Brain microvascular endothelial cell (primary cell): ENCODE measurements around the gene DYNLT1.

ENCODE experiments used
- DNase-seq: peaks from one replicate; pipeline ENCODE4 v3.0.0-alpha.2; 2020
- H3K27ac ChIP-seq: fragments of 250-450 bp; sonication (Bioruptor Pico); 2 replicates; pipeline ENCODE4 v1.5.1; 2020; ENCODE audit warnings: mild to moderate bottlenecking, moderate library complexity
- H3K27me3 ChIP-seq: fragments of 250-450 bp; sonication (Bioruptor Pico); replicated peaks from 2 replicates; pipeline ENCODE4 v1.5.1; 2020; ENCODE audit warnings: mild to moderate bottlenecking
- H3K36me3 ChIP-seq: fragments of 250-450 bp; sonication (Bioruptor Pico); replicated peaks from 2 replicates; pipeline ENCODE4 v1.5.1; 2020; ENCODE audit warnings: mild to moderate bottlenecking
- H3K4me3 ChIP-seq: 2 replicates; pipeline ENCODE4 v1.5.1; 2011; ENCODE audit warnings: low read depth, mild to moderate bottlenecking, control low read depth, low read length, moderate library complexity
- in situ Hi-C: cut with HindIII; loops from 2 replicates; pipeline ENCODE4 v1.10.0; 2017; ENCODE audit warnings: low sequenced_read_pairs, low pct_ligation_motif_present
- TF ChIP-seq, protein P1 (sequence below): IDR thresholded peaks from 2 replicates; pipeline ENCODE4 v1.5.1; 2011; ENCODE audit warnings: low read depth, mild to moderate bottlenecking, moderate library complexity, low read length, control low read depth, inconsistent platforms; ENCODE audit errors: missing control alignments

The DYNLT1 gene

DNA sequence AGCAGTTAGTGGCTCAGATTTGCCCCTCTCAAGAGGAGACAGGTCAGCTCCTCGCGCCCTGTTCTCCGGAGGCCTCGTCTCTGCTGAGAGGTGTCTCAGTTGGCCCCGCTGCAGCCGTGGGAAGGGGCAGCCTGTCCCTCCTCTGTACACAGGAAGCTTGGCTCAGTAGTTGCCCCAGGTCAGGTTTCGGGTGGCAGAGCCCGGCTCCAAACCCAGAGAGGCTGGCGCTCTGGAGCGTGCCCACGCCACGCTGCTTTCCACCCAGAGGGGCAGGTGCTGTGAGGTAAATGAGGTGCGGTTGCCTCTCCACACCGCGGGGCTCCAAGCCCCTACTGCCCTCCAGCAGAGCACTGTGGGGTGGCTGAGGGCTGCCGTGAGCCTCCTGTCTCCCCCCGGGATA lies 16.0 kb downstream of the DYNLT1 start:
- H3K36me3 ChIP-seq: peaks cover 38% of the 10 kb centered on the region
- no peak overlapping the region for H3K4me3 ChIP-seq
- no peak for DNase-seq
- TF ChIP-seq, protein P1, sequence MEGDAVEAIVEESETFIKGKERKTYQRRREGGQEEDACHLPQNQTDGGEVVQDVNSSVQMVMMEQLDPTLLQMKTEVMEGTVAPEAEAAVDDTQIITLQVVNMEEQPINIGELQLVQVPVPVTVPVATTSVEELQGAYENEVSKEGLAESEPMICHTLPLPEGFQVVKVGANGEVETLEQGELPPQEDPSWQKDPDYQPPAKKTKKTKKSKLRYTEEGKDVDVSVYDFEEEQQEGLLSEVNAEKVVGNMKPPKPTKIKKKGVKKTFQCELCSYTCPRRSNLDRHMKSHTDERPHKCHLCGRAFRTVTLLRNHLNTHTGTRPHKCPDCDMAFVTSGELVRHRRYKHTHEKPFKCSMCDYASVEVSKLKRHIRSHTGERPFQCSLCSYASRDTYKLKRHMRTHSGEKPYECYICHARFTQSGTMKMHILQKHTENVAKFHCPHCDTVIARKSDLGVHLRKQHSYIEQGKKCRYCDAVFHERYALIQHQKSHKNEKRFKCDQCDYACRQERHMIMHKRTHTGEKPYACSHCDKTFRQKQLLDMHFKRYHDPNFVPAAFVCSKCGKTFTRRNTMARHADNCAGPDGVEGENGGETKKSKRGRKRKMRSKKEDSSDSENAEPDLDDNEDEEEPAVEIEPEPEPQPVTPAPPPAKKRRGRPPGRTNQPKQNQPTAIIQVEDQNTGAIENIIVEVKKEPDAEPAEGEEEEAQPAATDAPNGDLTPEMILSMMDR: no peak
- no peak overlapping the region for H3K27ac ChIP-seq
- H3K27me3 ChIP-seq: no peaks in the 10 kb centered on the region
- in situ Hi-C loops: no loop called here

- TF ChIP-seq, protein P1: no peak
- Histone ChIP-seq H3K36me3 (peaks cover 34% of the 10 kb centered on the region), H3K4me3 (no peak overlapping the region), H3K27me3 (no peaks in the 10 kb centered on the region), H3K27ac (no peak overlapping the region)
- no peak for DNase-seq
- in situ Hi-C loops: no loop called here
These were observed 16.7 kb downstream of the DYNLT1 start for GRCh38 chr6:158627940-158628211.

DNA sequence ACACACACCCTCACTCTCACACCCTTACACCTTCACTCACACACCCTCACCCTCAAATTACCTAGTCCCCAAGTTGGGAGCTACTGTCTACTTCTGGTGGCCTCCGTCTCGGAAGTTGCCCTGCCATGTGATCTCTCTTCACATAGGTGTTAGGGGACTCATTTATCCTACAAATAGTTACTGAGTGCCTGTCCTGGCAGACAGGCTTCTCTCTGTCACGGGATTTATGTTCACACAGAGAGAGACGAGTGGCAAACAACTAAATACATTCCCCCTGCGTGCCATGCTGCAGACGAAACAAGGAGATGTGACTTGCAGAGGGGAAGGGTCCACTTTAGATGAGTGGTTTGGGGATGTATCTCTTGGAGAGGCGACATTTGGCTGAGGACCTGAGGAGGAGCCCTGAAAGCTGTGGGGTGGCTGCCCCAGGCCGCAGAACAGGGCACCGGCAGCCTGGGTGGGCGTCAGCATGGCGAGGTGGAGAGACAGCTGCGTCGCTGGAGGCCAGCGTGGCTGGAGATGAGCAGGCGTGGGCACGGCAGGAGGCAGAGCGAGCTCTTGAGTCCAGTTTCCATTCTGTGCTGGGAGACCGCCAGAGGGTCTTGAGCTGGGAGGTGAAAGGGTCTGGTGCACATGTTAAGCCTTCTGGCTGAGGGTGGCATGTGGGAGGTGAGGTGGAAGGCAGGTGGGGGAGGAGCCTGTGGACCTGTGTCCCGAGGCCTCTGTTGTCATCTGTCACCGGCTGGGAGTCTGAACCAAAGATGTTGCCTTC lies 17.2 kb downstream of the DYNLT1 start:
- Histone ChIP-seq H3K36me3 (peaks cover 36% of the 10 kb centered on the region), H3K4me3 (no peak overlapping the region), H3K27ac (no peak overlapping the region), H3K27me3 (no peaks in the 10 kb centered on the region)
- DNase-seq: no peak
- in situ Hi-C loops: no loop called here
- TF ChIP-seq, protein P1: no peak

DNA sequence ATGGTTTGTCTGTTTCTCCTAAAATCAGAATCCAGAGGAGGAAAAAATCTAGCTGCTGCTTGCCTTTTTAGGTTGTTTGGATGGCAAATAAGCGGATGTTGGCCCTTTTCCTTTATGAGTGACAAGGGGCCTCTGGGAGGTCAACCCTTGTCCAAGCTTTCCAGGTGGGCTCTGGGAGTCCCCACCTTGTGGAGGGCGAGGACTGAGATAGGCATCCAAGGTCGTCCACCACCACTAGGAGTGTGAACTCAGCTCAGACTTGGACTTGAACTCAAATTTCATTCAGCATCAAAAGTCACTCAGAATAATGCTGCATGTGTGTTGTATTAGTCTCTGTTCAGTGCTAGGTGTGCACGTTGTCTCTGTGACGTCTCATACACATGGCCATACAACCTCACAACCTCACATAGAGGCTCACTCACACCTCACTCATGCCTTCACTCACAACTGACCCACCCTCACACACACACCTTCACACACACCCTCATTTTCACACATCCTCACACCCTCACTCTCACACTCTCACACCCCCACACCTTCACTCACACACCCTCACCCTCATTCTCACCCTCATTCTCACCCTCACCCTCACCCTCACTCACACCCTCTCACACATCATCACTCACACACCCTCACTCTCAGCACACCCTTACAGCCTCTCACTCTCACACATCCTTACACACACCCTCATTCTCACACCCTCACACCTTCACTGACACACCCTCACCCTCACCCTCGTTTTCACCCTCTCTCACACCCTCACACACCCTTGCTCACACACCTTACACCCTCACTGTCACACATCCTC lies 18.0 kb downstream of the DYNLT1 start:
- Histone ChIP-seq H3K27ac (no peak overlapping the region), H3K4me3 (no peak overlapping the region), H3K36me3 (peaks cover 39% of the 10 kb centered on the region), H3K27me3 (no peaks in the 10 kb centered on the region)
- DNase-seq: no peak
- TF ChIP-seq, protein P1: no peak
- in situ Hi-C loops: no loop called here

GRCh38 chr6:158625881-158626305 lies 18.6 kb downstream of the DYNLT1 start:
- TF ChIP-seq, protein P1: no peak
- peaks cover 44% of the 10 kb centered on the region for H3K36me3 ChIP-seq

More at GRCh38 chr6:158625881-158626305, 18.6 kb downstream of the DYNLT1 start:
- Histone ChIP-seq H3K27ac (no peak overlapping the region), H3K4me3 (no peak overlapping the region), H3K27me3 (no peaks in the 10 kb centered on the region)
- DNase-seq: no peak
- in situ Hi-C loops: no loop called here
